GM12874 (cell line): ENCODE measurements around the gene JMJD6.

Experiments used
- CTCF ChIP-seq: IDR thresholded peaks from 2 replicates; pipeline ENCODE4 v1.5.1; 2011; ENCODE audit warnings: low read depth, mild to moderate bottlenecking, control low read depth, low read length, moderate library complexity; ENCODE audit not compliant: insufficient read depth

Gene JMJD6

GRCh38 chr17:76738468-76738850 is 12.1 kb upstream of the JMJD6 start:
- no peak for TF ChIP-seq CTCF

- TF ChIP-seq CTCF = no peak
These were observed 11.5 kb upstream of the JMJD6 start, which contains the start of gene MFSD11 for GRCh38 chr17:76737676-76738467. Gene MFSD11, plus strand, starts transcription at chr17:76738119. Its CDS starts 234 bp downstream, at chr17:76738353.

GRCh38 chr17:76737082-76737675 is 10.8 kb upstream of the JMJD6 start, which contains the start of gene SRSF2:
Gene SRSF2, minus strand, starts transcription at chr17:76737331. Its CDS starts 171 bp downstream, at chr17:76737160.
- no peak for TF ChIP-seq CTCF

DNA sequence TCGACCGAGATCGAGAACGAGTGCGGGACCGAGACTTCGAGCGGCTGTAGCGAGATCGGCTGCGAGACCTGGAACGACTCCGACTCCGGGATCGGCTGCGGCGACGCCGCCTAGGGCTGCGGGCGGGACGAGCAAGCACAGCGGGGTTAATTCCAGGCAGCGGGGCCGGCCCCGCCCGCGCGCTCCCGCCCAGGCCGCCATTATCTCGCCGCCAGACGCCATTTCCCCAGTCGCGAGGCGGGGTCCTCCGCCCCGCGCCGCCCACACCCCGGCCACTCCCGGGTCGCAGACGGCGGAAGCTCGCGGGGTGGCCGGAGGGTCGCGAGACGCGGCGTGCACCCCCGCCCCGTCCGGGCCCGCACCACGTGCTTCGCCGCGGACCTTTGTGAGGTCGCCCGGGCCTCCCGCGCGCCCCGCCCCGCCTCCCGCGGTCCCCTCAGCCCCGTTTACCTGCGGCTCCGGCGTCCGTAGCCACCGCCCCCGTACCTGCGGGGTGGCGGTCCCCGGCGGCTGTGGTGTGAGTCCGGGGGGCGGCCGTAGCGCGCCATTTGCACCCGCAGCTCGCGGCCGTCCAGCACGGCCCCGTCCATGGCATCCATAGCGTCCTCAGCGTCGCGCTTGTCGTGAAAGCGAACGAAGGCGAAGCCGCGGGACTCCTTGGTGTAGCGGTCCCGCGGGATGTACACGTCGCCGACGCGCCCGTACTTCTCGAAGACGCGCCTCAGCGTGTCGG is 10.1 kb upstream of the JMJD6 start:
- no peak for TF ChIP-seq CTCF

DNA sequence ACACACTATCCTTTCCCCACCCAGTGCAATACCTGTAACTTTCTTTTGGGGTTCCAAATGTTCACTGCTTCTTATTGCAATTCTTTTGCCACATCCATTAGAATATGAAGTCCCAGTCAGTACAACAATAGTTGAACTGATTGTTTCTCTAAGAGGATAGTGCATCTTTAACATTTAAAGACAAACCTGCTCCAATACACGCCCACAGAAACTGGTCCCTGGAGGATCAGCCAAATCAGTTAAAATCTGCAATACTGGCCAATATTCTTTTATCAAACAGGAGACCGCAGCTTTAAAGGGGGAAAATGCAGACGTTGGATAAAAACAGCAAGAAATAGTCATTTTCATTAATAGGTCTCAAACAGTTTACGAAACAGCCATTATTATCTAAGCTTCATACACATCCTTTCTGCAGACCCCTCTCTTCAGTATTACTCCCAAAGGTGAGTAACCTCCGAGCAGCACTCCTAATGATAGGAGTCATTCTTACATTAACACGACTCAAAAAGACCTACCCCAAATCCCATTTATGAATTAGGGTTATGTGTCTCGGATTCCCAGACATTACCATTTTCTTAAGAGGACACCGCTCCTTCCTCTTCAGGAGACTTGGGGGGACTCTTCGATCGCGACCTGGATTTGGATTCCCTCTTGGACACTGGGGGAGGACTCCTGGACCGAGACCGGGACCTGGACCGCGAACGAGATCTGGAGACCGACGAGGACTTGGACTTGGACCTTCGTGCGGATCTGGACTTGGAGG is 9.4 kb upstream of the JMJD6 start:
- TF ChIP-seq CTCF = no peak

GRCh38 chr17:76735006-76735405 is 8.6 kb upstream of the JMJD6 start:
- no peak for TF ChIP-seq CTCF
